RWPE1 (cell line): ENCODE measurements around the gene JMJD6.

ENCODE experiments used
- CTCF ChIA-PET: fragments of 350-600 bp; sonication (Branson Sonifier 250); formaldehyde crosslinking; extraction: SDS; loops from one replicate; lab custom pipeline; 2021; lab: Yijun Ruan, JAX
- POLR2A ChIA-PET: fragments of 400-600 bp; formaldehyde crosslinking; extraction: SDS; loops from one replicate; lab custom pipeline; 2020; ENCODE audit warnings: antibody characterized with exemption; ENCODE audit not compliant: low non-redundant PET; lab: Yijun Ruan, JAX
- DNase-seq: peaks from one replicate; pipeline ENCODE4 v3.0.0; 2012; ENCODE audit warnings: low spot score
- H3K27ac ChIP-seq: fragments of 450-650 bp; 2 replicates; pipeline ENCODE4 v1.5.1; 2017
- CTCF ChIP-seq: fragments of 450-650 bp; conservative IDR thresholded peaks from 2 replicates; pipeline ENCODE4 v1.5.1; 2017; ENCODE audit warnings: low read depth, mild to moderate bottlenecking

JMJD6 gene

GRCh38 chr17:76685366-76685765 is 41.0 kb downstream of the JMJD6 start:
- no peak for TF ChIP-seq CTCF
- ChIA-PET CTCF (no interaction called here), POLR2A (no interaction called here)
- DNase-seq, result no peak
- peak overlapping the region; percentile 64; the same call in 1 of the 2 replicates for H3K27ac ChIP-seq

GRCh38 chr17:76684756-76685155 is 41.6 kb downstream of the JMJD6 start:
- TF ChIP-seq CTCF, result no peak
- POLR2A ChIA-PET, result no interaction called here
- CTCF ChIA-PET, result interaction anchor here (0.6 kb wide), 1 partner anchor 963 kb away, joined by 3 read pairs; no protein-coding TSS in a partner anchor
- no peak for DNase-seq
- H3K27ac ChIP-seq, result no peak overlapping the region

- no peak for DNase-seq
- ChIA-PET POLR2A (no interaction called here), CTCF (interaction anchor here (0.6 to 0.7 kb wide), 3 partner anchors 17 to 962 kb away, joined by 3 to 4 read pairs (median 3); no protein-coding TSS in a partner anchor)
- TF ChIP-seq CTCF, result no peak
- no peak overlapping the region for H3K27ac ChIP-seq
These were observed 42.3 kb downstream of the JMJD6 start for GRCh38 chr17:76683921-76684745.

GRCh38 chr17:76683011-76683755 is 43.2 kb downstream of the JMJD6 start:
- no peak for DNase-seq
- no peak for TF ChIP-seq CTCF
- CTCF ChIA-PET, result interaction anchor here (0.7 kb wide), 1 partner anchor 252 kb away, joined by 3 read pairs; no protein-coding TSS in a partner anchor
- H3K27ac ChIP-seq, result peak overlapping the region; percentile 28; the same call in 1 of the 2 replicates
- POLR2A ChIA-PET, result no interaction called here

GRCh38 chr17:76682296-76682695 is 44.1 kb downstream of the JMJD6 start:
- TF ChIP-seq CTCF, result no peak
- H3K27ac ChIP-seq, result peak overlapping the region; percentile 28; the same call in 1 of the 2 replicates
- DNase-seq, result no peak
- CTCF ChIA-PET, result interaction anchor here (1.0 to 1.7 kb wide), 4 partner anchors 26 to 159 kb away, joined by 3 to 18 read pairs (median 6); partner anchors contain the start of gene ST6GALNAC2
- POLR2A ChIA-PET, result no interaction called here
